ENCODE measurements around the gene BBOX1.
"Not testable (repeated sequence)": the region's sequence is repeated elsewhere in the genome, so short reads cannot be mapped to it uniquely, and the experiment has no call there.

Gene BBOX1

DNA sequence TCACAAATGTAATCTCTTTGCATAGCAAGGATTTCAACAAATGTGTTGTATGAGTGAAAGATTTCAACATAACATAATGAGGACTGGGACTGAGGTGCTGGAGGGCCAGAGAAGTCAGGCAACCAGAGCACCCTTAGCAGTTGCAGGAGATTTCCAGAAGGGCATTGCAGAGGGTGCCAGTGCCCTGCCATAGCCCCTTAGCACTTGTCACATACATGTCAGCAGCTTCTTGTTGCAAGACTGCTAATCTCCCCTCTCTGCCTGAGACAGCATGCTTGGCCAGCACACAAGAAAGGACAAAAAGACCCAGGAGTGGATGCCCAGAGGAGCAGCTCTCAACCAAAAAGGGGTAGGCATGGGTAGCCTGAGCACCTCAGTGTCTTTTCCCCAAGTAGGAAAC lies 43.2 kb downstream of the BBOX1 start:
- DNase-seq (ENCODE audit: low read depth in 2 of 2) = no peak

- DNase-seq (ENCODE audit: low read depth in 2 of 2) = no peak
Observed at GRCh38 chr11:27084518-27084917, 43.9 kb downstream of the BBOX1 start.

GRCh38 chr11:27085111-27085510 lies 44.5 kb downstream of the BBOX1 start:
- DNase-seq (ENCODE audit: low read depth in 2 of 2) = no peak

DNA sequence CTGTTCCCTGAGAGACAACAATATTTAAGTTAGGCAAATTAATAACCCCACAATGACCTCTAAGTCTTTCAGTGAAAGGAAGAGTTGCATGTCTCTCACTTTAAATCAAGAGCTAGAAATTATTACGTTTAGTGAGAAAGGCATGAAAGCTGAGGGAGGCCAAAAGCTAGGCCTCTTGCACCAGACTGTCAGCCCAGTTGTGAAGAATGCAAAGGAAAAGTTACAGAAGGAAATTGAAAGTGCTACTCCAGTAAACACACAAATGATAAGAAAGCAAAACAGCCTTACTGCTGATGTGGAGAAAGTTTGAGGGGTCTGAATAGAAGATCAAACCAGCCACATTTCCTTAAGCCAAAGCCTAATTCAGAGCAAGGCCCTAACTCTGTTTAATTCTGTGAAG lies 45.0 kb downstream of the BBOX1 start:
- DNase-seq (ENCODE audit: low read depth in 2 of 2) = no peak

DNA sequence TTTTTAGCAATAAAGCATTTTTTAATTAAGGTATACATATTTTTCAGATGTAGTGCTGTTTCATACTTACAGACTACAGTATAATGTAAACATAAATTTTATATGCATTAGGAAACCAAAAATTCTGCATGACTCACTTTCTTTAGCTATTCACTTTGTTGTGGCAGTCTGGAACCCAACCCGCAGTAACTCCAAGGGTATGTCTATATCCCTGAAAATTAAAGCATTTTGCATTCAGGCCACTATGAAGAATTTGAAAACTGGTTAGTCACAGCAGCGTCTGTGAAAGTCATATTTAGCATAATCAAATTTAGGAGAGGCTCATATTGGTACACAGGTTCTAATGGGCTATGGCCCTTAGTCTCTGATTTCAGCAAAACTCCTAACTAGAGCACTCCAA lies 46.8 kb downstream of the BBOX1 start:
- DNase-seq (ENCODE audit: low read depth in 2 of 2) = no peak

DNA sequence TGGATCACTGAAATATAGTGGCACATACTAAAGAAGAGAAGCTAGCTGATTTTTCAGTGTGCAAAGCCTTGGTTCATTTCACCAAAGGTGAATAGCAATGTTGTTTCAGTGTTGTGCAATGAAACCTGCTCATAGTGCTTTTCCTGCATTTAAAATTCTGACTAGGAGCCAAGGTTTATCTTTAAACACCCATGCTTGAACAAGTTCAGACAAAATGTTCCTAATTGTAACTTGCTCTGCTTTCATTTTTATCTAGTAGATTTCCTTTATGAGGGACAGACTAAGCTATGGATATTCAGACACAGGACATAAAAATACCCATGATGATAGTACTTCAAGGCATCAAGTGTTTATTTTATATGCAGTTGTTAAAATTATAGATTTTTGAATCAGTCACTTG lies 47.7 kb downstream of the BBOX1 start:
- DNase-seq (ENCODE audit: low read depth in 2 of 2) = no peak

DNA sequence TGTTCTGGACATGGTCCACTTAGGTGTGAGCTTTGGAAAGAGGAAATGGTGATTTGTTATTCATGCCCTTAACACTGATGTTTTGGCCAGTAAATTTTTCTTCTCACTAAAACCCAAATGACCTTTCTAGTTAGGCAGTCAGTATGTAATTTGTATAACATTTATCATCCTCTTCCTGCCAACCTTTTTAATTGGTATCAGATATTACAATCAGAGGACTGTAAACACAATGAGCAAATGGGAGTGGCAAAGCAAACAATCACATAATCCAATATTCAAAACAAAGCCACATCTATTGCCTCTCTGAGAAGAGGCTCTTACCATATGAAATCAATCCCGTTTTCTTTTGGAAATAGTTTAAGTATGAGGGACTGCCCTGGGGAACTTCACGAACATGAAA lies 49.1 kb downstream of the BBOX1 start:
- no peak for DNase-seq (ENCODE audit: low read depth in 2 of 2)

- not testable (repeated sequence) for DNase-seq (ENCODE audit: low read depth in 2 of 2)
Observed at GRCh38 chr11:27090357-27090948, 49.8 kb downstream of the BBOX1 start.

DNA sequence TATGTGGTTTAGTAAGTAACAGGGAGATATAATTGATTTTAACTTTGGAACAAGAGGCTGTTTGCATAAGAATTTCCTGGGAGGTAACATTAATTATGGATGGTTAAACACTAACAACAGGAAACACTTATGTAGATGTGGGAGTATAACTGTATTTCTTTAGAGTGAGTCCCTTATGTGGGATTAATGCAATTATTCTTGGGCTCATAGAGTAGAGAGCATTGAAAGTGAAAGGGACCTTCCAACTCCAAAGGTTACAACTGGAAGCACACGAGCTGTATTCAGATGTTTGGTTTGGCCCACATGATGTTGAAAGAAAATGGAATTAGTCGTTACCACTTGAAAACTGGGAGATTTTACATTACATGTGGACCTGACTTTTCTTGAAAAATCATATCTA lies 53.5 kb downstream of the BBOX1 start:
- DNase-seq (ENCODE audit: low read depth in 2 of 2) = no peak

- DNase-seq (ENCODE audit: low read depth in 2 of 2) = no peak
Observed at GRCh38 chr11:27095059-27095458, 54.4 kb downstream of the BBOX1 start.

DNA sequence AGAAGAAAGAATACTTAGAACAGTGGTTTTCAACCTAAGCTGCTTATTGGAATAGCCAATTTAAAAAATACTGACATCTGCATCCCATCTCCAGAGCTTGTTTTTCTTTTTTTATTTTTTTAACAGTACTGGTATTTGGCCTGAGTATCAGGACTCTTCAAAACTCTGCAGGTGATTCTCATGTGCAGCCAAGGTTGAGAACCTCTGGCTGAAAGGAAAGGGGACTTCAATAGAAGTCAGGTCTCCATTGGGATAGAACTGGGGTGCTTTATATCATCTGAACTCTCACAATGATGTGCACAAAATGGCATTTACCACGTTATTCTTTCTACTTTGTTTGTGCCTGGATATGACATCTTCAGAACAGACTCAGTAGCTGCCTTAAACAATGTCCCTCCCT lies 55.3 kb downstream of the BBOX1 start:
- no peak for DNase-seq (ENCODE audit: low read depth in 2 of 2)

- no peak for DNase-seq (ENCODE audit: low read depth in 2 of 2)
Observed at GRCh38 chr11:27097551-27097950, 56.9 kb downstream of the BBOX1 start.

GRCh38 chr11:27100534-27100933 lies 59.9 kb downstream of the BBOX1 start:
- no peak for DNase-seq (ENCODE audit: low read depth in 2 of 2)

DNA sequence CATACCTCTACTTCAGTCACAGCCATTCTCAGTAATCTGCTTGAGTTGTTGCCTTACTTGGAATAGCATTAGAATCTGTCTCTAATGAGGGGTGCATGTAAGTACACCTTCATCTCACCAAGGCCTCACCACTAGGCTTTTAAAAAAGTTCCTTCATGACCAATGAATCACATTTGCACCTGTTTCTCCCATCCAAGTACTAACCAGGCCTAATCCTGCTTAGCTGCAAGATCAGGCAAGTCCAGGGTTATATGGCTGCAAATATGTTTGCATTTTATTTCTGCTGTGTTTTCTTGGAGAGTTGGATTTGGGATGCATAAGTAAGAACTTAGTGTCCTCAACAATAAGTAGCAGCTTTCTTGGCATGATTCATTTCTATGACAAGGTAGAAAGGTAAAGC lies 66.9 kb downstream of the BBOX1 start:
- no peak for DNase-seq (ENCODE audit: low read depth in 2 of 2)

GRCh38 chr11:27108809-27109208 lies 68.2 kb downstream of the BBOX1 start:
- DNase-seq (ENCODE audit: low read depth in 2 of 2) = no peak

- DNase-seq (ENCODE audit: low read depth in 2 of 2) = no peak
Observed at GRCh38 chr11:27111896-27112295, 71.3 kb downstream of the BBOX1 start.

GRCh38 chr11:27112946-27113345 lies 72.3 kb downstream of the BBOX1 start:
- no peak for DNase-seq (ENCODE audit: low read depth in 2 of 2)

DNA sequence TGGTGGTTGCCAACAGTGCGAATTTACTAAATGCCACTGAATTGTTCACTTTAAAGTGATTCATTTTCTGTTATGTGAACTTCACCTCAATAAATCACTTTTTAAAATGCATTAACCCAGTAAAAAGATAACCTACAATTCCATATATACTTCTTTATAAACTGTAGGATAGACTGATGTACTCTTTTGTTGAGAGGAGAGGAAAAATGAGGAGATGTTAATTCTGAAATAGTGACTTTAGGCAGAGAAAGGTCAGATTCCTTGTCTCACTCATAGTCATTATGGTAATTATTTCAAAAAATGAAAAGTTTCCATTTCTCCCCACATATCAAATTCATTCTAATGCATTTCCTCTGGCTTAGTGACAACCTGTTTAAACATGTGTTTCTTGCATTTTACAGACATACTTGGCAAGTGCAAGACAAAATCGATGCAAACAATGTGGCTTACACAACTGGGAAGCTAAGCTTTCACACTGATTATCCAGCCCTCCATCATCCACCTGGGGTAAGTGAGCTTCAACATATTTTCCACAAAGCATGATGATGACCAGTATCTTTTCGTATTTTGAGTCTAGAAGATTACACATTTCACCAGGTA lies 74.5 kb downstream of the BBOX1 start:
- no peak for DNase-seq (ENCODE audit: low read depth in 2 of 2)

- DNase-seq (ENCODE audit: low read depth in 2 of 2) = no peak
Observed at GRCh38 chr11:27116684-27117083, 76.1 kb downstream of the BBOX1 start.

- DNase-seq (ENCODE audit: low read depth in 2 of 2) = no peak
Observed at GRCh38 chr11:27118371-27118770, 77.8 kb downstream of the BBOX1 start.

DNA sequence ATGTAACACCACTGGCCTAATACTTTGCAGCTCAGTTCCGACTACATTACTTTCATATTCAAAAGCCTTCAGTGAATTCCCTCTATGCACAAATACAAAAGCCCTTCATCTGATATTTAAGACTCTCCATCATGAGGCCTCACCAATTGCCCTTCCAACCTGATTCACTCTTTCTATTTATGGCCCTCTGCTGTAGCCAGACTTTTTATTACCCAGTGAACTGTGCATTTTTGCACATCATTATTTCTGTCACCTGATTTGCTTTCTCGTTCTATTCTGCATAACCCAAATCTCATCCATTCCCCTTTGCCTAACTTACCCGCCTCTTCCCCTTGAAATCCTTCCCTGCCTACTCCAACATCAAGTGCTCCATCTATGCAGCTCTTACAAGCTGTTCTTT lies 78.3 kb downstream of the BBOX1 start:
- DNase-seq (ENCODE audit: low read depth in 2 of 2) = no peak

GRCh38 chr11:27119396-27119795 lies 78.8 kb downstream of the BBOX1 start:
- no peak for DNase-seq (ENCODE audit: low read depth in 2 of 2)

DNA sequence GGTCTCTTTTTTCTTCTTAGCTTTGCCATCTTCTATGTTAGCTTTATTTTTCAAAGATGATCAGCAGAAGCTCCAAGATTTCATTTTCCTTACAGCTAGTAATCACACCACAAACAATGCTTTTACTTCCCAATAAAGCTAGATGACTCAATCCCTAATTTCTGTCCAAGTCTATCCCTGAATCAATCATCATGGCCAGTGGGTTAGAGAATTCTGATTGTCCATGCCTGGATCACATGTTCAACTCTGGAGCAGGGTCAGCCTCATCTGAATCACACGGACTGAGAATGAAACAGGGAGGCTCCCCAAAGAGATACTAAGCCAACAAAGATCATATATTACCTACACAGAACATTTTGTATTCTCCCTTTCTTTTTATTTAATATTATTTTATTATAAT lies 79.6 kb downstream of the BBOX1 start:
- no peak for DNase-seq (ENCODE audit: low read depth in 2 of 2)

DNA sequence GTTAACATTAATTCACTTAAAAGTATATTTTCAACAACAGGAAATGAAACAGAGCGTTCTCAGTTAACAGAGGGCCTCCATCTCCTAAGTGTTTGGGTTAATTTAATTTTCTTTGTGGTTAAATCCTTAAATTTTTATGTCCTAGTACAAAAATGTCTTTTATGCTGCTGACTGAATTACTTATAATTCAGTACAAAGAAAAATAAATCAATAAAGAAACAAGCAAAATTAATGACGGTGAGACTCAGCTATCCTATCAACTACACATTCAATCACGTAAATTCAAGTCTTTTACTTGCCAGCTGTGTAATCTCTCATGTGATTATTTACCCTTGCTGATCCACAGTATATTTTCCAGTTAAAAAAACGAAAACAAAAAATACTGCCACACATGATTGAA lies 81.4 kb downstream of the BBOX1 start:
- no peak for DNase-seq (ENCODE audit: low read depth in 2 of 2)

Measured in stimulated activated CD4-positive, alpha-beta T cell treated with anti-CD3 and anti-CD28 coated beads, Interleukin-15, amount 100 ng/mL, for 48 hours (primary cell).